SU-DHL-6 (cell line): ENCODE results near the gene CHCHD1.

Experiments used
- H2AFZ ChIP-seq: fragments of 200-600 bp; sonication (generic); 2 replicates; pipeline ENCODE4 v1.6.1; 2014; ENCODE audit warnings: low read depth, mild to moderate bottlenecking, moderate library complexity, mixed read lengths, antibody characterized with exemption, low read length; ENCODE audit not compliant: severe bottlenecking
- H3F3A ChIP-seq: fragments of 200-600 bp; shearing (Covaris generic); 2 replicates; pipeline ENCODE4 v1.6.0; 2016; ENCODE audit warnings: antibody characterized with exemption, mild to moderate bottlenecking; ENCODE audit not compliant: insufficient read depth
- H3K27ac ChIP-seq: fragments of 200-600 bp; sonication (generic); 2 replicates; pipeline ENCODE4 v1.5.1; 2016; ENCODE audit warnings: low read depth, mild to moderate bottlenecking, low read length, moderate library complexity, mixed read lengths
- H3K27me3 ChIP-seq: fragments of 200-600 bp; sonication (generic), shearing (Covaris generic); 2 replicates; pipeline ENCODE4 v1.6.0; 2014; ENCODE audit warnings: mild to moderate bottlenecking, low read length
- H3K36me3 ChIP-seq: fragments of 200-600 bp; sonication (generic); 2 replicates; pipeline ENCODE4 v1.6.1; 2014; ENCODE audit warnings: mild to moderate bottlenecking, low read length, mixed read lengths
- H3K4me2 ChIP-seq: fragments of 300-600, 200-600 bp; shearing (Covaris generic), sonication (generic); 2 replicates; pipeline ENCODE4 v1.6.0; 2014; ENCODE audit warnings: low read length, low read depth, mild to moderate bottlenecking; ENCODE audit not compliant: poor library complexity, severe bottlenecking
- H3K4me3 ChIP-seq: fragments of 200-600 bp; sonication (generic); 2 replicates; pipeline ENCODE4 v1.5.1; 2014; ENCODE audit warnings: antibody characterized with exemption, low read length, mild to moderate bottlenecking, mixed read lengths; ENCODE audit not compliant: insufficient read depth, poor library complexity, severe bottlenecking
- H3K79me2 ChIP-seq: fragments of 200-600 bp; sonication (generic); 2 replicates; pipeline ENCODE4 v1.6.1; 2014; ENCODE audit warnings: mild to moderate bottlenecking, low read length, moderate library complexity; ENCODE audit not compliant: insufficient read depth
- H3K9ac ChIP-seq: fragments of 200-600 bp; sonication (generic); 2 replicates; pipeline ENCODE4 v1.7.0; 2014; ENCODE audit warnings: mild to moderate bottlenecking, low read length
- H3K9me2 ChIP-seq: fragments of 200-600 bp; sonication (generic); replicated peaks from 2 replicates; pipeline ENCODE4 v1.6.1; 2014; ENCODE audit warnings: low read length; ENCODE audit not compliant: insufficient read depth
- H3K9me3 ChIP-seq: fragments of 200-600 bp; sonication (generic); 2 replicates; pipeline ENCODE4 v1.6.1; 2014; ENCODE audit warnings: low read length, mixed read lengths; ENCODE audit not compliant: insufficient read depth
- H4K20me1 ChIP-seq: fragments of 200-600 bp; sonication (generic); 2 replicates; pipeline ENCODE4 v1.6.1; 2014; ENCODE audit warnings: low read depth, mild to moderate bottlenecking, antibody characterized with exemption, low read length, moderate library complexity, mixed read lengths
- CTCF ChIP-seq: fragments of 200-600 bp; sonication (generic); IDR thresholded peaks from one replicate; pipeline ENCODE4 v1.5.1; 2017; ENCODE audit warnings: antibody characterized with exemption, mild to moderate bottlenecking, low read length, moderate library complexity; ENCODE audit not compliant: insufficient read depth, poor library complexity, severe bottlenecking
- EZH2phosphoT487 ChIP-seq: fragments of 200-600 bp; sonication (generic), shearing (Covaris generic); conservative IDR thresholded peaks from 2 replicates; pipeline ENCODE4 v1.6.1; 2018; ENCODE audit warnings: mild to moderate bottlenecking, antibody characterized with exemption, low read length, moderate library complexity, mixed read lengths

Gene CHCHD1

GRCh38 chr10:73762915-73763314, 18.9 kb upstream of the CHCHD1 start:
- no peak overlapping the region for H3K27ac ChIP-seq
- H3K4me3 ChIP-seq = no peak overlapping the region
- H3K9me2 ChIP-seq = no peaks in the 10 kb centered on the region
- no peak overlapping the region for H3K9ac ChIP-seq
- TF ChIP-seq EZH2phosphoT487 (no peak), CTCF (no peak)
- no peaks in the 10 kb centered on the region for H4K20me1 ChIP-seq
- no peaks in the 10 kb centered on the region for H3K27me3 ChIP-seq
- H2AFZ ChIP-seq = no peak overlapping the region
- H3K79me2 ChIP-seq = no peaks in the 10 kb centered on the region
- H3K36me3 ChIP-seq = no peaks in the 10 kb centered on the region
- no peaks in the 10 kb centered on the region for H3F3A ChIP-seq
- no peak overlapping the region for H3K4me2 ChIP-seq
- no peaks in the 10 kb centered on the region for H3K9me3 ChIP-seq

- Histone ChIP-seq H2AFZ (no peak overlapping the region), H3K4me2 (no peak overlapping the region), H4K20me1 (no peaks in the 10 kb centered on the region), H3K4me3 (no peak overlapping the region), H3F3A (no peaks in the 10 kb centered on the region), H3K36me3 (no peaks in the 10 kb centered on the region), H3K9me2 (no peaks in the 10 kb centered on the region), H3K79me2 (no peaks in the 10 kb centered on the region), H3K27me3 (no peaks in the 10 kb centered on the region), H3K9ac (no peak overlapping the region), H3K27ac (no peak overlapping the region), H3K9me3 (no peaks in the 10 kb centered on the region)
- no peak for TF ChIP-seq EZH2phosphoT487
- no peak for TF ChIP-seq CTCF
Observed at GRCh38 chr10:73763343-73763742, 18.5 kb upstream of the CHCHD1 start.

GRCh38 chr10:73765066-73765465, 16.8 kb upstream of the CHCHD1 start:
- no peaks in the 10 kb centered on the region for H3K36me3 ChIP-seq
- no peaks in the 10 kb centered on the region for H3K9me2 ChIP-seq
- H4K20me1 ChIP-seq = no peaks in the 10 kb centered on the region
- no peak for TF ChIP-seq CTCF
- TF ChIP-seq EZH2phosphoT487 = no peak
- H3K9ac ChIP-seq = no peak overlapping the region
- H3K27me3 ChIP-seq = no peaks in the 10 kb centered on the region
- no peak overlapping the region for H2AFZ ChIP-seq
- no peak overlapping the region for H3K4me3 ChIP-seq
- no peak overlapping the region for H3K4me2 ChIP-seq
- H3K9me3 ChIP-seq = no peaks in the 10 kb centered on the region
- no peak overlapping the region for H3K27ac ChIP-seq
- H3K79me2 ChIP-seq = no peaks in the 10 kb centered on the region
- H3F3A ChIP-seq = peaks cover 4% of the 10 kb centered on the region; the same call in 1 of the 2 replicates
